Amniotic epithelial cell (primary cell): ENCODE data around the gene ABCG2.
"Not testable (repeated sequence)": the region's sequence is repeated elsewhere in the genome, so short reads cannot be mapped to it uniquely, and the experiment has no call there.

Experiments used
- DNase-seq: peaks from one replicate; pipeline ENCODE4 v3.0.0-alpha.2; 2010; ENCODE audit warnings: low read depth

The ABCG2 gene

DNA sequence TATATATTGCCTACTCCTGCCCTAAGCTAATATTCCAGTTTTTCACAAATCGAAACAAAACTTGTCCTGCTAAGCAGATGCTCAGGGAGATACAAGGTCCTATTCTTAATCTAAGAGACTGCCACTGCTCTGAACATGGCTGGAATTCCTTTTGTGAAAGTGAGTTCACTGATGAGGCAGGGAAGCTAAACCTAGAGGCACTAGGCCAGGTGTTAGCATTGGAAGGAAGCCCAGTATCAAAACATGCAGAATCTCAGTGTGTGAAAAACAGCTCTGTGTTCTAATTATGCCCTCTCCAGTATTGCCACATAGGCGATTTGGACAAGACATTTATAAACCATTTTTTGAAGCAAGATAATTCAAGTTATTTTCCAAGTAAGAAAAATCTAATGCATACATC is 47.6 kb downstream of the ABCG2 start:
- DNase-seq: no peak

DNA sequence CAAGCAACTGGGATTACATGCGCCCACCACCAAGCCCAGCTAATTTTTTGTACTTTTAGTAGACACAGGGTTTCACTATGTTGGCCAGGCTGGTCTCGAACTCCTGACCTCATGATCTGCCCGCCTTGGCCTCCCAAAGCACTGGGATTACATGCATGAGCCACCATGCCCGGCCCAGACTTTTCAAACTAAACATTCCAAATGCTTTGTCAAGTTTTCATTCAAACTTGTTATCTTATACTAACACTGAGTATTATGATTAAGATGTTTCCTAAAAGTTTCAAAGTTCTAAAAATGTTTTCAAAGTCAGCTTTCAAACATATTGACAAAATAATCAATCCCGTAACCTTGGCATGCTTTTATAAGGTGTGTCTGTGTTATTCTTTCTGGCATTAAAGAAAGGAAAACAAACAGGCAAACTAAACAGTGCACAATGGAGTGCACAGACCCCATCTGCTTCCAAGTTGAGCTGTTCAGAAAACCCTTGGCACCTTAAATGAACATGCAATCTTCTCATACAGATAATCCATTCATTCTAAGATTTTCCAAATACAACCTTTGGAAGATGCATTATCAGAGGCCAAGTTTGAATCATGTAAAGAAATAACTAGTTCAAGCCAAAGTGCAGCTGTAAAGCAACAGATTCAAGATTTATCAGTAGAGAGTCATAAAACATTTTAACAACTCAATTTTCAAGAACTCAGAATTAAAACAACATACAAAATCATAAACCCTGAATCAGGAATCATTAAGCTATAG is 49.1 kb downstream of the ABCG2 start:
- DNase-seq: no peak

DNA sequence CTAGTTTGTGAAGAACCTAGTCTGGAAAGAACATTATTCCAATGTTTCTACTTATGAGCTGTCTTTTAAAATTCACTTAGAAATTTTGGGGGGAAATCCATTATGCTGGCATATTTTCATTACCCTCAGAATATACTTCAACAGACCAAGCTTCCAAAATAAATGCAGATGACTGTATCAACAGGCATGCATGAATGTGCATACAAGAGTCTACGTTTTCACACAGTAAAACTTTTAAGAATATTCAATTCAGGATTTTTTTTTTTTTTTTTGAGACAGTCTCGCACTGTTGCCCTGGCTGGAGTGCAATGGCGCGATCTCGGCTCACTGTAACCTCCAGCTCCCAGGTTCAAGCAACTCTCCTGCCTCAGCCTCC is 49.7 kb downstream of the ABCG2 start:
- no peak for DNase-seq

DNA sequence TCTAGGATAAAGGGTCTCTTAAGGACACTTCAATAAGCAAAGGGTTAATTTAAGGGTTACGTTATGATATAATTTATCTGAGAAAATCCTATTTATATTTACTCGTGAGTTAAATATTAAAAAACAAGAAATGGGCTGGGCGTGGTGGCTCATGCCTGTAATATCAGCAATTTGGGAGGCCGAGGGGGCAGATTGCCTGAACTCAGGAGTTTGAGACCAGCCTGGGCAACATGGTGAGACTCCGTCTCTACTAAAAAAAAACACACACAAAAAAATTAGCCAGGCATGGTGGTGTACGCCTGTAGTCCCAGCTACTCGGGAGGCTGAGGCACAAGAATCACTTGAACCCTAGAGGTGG is 50.4 kb downstream of the ABCG2 start:
- not testable (repeated sequence) for DNase-seq

DNA sequence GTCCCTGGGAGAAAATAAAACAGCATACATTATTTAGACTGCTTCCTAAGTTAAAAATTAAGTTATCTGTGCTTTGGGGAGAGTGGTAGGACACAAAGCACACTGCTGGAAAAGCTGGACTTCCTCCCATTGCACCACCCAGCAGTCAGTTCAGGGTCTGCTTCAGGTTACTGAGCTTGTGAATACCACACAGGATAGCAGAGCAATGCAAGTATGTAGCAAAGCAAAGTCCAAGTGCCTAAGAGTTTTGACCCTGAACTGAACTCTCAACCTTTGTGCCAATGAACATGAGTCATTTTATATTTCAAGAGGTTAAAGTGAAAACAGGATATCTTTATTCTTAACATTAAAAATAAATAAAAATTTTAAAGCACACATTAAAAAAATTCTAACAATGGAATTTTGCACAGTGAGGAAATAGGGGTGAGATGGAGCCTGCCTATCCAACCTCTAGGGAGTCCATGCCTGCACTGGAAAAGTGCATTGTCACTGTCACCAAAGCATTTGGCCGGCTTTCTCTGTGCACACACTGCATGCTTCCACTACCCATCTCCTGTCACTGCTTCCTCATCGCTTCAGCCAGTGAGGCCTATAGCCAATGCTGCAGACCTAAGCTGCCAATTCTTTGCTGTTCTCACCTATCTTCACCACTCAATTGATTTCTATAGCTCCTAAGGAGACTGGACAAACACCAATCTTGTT is 50.9 kb downstream of the ABCG2 start:
- DNase-seq: peak; percentile 24

DNA sequence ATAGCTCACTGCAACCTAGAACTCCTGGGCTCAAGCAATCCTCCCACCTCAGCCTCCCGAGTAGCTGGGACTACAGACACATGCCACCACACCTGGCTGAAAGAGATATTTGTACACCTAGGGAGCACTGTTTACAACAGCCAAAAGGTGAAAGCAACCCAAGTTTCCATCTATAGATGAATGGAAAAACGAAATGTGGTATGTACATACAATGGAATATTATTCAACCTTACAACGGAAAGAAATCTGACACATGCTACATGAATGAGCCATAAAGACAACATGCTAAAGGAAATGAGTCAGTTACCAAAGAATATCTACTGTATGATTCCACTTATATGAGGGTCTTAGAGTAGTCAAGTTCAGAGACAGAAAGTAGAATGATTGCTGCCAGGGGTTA is 52.2 kb downstream of the ABCG2 start:
- peak; percentile 8 for DNase-seq

DNA sequence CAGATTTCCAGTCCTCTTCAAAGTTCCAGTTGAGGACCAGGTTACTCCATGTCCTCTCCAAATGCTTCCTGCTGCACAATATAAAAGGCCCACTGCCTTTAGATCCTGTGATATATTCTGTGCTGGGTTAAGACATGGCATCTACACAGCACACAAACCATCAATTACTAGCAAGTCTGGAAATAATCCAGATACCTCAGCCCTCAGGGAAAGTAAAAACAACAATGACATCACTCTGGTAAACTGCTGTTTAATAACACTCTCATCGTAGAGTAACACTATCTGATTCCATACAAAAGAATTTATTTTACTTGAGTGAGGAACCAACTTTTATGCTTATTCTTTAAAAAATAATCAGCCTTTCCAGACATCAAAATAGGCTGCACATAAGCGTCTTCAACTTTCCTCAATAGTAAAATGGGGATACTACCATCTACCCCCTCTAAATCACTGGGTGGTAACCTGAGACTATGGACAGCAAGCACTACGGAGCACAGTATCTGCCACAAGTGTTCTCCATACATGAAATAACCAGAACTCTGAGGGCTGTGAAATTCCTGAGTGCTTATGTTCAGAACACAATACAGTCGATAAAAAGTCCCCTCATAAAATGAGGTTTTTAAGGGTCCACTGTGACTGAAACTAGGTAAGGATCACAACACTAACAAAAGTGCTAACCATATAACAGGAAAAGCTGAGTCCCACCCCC is 53.4 kb downstream of the ABCG2 start:
- peak; percentile 88 for DNase-seq

DNA sequence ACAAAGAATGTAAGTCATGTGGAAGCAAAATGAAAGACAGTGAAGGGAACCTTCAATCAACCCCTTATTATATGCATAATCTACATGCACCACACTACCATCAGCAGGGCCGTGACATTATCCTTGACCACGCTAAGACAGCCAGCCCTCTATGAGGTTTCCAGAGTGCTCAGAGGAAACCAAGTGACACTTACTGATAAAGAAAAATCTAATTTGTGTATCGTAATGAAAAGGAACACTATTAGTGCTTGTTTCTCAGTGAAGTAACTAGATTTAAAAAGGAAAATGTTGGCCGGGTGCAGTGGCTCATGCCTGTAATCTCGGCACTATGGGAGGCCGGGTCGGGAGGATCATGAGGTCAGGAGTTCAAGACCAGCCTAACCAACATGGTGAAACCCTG is 56.4 kb downstream of the ABCG2 start:
- no peak for DNase-seq

DNA sequence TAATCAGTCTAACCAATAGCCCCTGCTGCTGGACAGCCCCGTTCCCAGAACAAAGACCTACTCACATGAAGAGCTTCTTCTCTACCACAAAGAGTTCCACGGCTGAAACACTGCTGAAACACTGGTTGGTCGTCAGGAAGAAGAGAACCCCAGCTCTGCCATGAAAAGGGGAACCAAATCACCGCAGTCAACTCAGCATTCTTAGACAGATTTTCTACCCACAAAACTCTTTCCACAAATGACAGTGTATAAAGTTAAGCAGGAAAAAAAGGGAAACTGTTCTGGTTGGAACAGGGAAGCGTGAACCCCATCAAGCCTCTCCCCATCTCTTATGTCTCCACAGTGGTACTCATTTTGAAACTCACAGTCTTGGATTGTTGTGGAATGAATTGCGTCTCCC is 57.3 kb downstream of the ABCG2 start:
- DNase-seq: no peak

DNA sequence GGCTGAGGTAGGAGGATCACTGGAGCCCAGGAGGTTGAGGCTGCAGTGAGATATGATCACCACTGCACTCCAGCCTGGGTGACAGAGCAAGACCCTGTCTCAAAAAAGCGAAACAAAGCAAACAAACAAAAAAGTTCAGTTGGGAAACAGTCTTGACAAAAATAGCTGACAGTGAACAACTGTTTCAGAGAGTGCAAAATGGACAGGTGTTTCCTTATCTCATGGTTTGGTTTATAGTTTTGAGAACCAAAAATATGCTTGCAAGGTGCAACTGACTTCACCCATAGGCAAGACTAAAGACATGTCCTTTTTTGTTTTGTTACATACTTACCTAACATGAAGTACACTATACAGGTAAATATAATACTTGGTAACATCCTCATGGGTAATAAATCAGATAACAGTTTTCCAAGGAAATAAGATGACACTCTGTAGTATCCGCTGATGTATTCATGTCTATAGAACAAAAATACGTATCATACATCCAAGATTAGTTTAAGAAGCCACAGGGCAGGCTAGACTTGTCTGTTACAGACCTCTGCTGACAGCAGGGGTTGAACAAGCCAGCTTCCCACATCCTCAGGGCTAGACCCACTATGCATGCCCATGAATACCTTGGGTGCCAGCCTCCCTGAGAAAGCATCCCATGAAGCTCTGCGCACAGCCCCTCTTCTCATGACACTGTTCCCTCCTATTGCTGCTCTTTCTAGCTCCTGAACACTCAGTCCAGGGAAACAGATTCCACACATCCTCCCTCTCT is 59.3 kb downstream of the ABCG2 start:
- no peak for DNase-seq

DNA sequence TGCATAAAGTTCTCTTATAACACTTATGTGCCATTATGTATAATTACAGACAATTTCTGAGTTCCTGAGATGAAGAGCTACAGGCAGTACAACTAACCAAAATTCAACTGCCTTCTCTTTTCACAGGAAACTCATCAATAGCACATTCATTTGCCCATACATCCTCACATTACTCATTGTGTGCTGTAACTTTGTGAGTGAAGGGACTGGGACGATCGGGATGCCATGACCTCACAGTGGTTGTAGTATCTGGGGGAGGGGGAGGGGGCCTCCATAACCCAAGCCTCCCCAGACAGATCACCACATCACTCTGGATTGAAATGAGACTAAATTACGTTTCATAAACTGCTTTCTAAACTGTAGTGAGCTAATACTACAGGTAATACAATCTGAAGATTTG is 60.7 kb downstream of the ABCG2 start:
- DNase-seq: no peak

DNA sequence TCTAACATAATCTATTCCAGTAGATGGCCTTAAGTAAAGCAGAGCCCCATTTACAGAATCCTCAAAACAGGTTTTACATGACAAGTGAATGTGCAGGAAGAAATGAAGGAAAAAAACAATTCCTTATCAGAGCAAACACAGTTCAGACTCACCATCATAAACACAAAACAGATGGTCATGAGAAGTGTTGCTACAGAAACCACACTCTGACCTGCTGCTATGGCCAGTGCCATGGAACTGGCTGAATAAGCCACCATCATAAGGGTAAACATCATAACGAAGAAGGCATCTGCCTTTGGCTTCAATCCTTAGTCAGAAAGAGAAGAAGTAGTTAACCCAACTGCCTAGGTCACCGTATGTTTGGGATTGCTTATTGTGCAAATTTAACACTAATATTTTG is 61.1 kb downstream of the ABCG2 start:
- DNase-seq: peak; percentile 47

DNA sequence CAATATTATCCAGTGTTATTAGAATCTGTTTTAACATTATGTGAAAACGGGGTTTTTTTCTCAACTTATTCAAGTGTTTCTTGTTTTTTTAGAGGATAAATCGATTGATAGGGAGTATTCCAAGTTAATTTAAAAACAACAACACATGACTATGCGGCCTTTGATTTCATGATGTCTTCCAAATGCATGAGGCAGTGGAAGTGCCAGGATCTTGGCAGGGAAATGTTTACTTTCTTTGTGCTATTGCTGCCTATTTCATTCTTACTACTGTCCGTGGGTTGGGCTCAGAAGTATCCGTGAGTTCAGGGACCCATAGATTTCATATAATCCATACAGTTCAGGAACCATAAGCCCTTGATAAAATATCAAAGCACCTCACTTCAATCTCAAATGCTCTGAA is 64.6 kb downstream of the ABCG2 start:
- DNase-seq: no peak

DNA sequence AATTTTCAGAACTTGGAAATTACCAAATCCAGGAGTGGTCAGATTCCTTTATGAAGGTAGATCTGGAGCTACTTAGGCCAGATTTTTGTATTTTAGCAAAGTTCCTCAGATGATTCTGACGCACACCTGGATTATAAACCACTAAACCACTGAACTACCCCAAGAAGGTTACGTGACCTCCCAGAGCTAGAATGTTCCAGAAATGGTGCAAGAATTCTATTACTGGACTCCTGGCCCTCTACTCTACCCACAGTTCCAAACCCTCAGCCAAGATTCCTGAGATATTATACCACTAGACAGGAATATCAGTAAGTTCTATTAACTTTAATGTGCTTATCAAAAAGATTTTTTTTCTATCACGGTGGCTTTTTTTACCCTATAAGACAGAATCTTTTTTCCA is 67.1 kb downstream of the ABCG2 start:
- DNase-seq: peak; percentile 29

DNA sequence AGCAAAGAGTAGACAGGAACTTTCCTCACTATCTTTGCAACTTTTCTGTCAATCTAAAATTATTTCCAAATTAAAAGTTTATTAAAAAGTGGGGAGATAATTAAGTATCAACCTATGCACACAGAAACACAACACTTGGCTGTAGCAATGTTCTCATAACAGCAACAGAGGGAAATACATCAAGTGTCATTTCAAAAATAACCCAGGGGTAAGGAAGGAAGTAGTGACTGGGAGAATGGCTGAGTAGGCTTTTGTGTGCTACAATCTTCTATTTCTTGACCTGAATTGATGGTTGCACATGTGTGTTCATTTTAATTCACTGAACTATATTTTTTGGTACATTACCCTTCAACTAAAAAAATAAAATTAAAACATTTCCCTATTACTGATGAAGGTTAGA is 67.5 kb downstream of the ABCG2 start:
- DNase-seq: no peak

DNA sequence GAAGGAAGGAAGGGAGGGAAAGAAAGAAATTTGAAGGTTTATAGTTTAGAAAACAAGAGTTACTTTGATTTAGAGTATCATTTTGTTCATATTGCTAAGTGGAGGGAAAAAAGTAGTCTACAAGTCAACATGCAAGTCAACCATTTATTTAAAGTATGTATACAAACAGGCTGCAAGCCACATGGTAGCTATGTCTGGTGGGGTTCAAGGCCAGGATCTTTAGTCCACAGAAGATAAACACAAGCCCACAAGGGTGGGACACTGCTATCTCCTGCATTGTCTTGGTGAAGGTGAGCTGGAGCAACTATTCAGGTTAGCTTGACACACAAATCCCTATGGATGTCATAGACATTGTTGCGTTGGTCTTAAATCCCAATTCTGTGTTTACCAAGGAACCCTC is 71.4 kb downstream of the ABCG2 start:
- no peak for DNase-seq

DNA sequence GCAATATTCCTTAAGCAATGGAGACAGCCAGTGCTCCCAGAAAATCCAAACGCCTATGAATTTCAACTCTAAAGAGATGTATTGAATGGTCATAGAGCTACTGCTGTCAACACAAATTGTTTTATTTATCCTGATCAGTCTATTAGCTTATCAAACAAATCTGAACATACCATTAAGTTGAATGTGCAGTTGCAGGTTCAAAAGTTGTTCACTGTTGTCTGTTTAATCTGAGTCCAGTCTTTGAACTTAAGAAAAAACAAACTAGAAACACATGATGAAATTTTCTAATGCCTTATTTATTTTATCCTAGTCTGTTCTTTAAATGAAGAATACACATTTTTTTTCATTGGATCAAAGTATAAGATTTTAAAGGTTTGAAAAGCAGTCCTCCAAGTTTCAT is 77.8 kb downstream of the ABCG2 start:
- DNase-seq: no peak

DNA sequence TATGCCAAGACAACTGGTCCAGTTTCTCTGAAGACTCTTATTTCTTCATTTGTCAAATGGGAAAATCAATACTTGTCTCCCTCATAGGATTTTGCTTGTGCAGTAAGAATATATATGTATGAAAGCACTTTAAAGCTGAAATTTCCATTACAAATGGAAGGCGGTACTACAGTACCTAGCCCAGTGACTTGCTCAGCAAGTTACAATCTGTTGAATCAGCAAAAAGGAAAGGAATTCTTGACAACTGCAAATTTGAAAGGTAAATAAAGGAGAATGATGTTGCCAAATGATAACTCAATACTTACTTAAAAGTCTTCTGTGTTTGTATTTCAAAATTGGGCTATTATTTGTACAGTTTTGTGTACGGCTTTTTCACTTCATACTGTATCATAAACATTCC is 79.9 kb downstream of the ABCG2 start:
- DNase-seq: no peak

DNA sequence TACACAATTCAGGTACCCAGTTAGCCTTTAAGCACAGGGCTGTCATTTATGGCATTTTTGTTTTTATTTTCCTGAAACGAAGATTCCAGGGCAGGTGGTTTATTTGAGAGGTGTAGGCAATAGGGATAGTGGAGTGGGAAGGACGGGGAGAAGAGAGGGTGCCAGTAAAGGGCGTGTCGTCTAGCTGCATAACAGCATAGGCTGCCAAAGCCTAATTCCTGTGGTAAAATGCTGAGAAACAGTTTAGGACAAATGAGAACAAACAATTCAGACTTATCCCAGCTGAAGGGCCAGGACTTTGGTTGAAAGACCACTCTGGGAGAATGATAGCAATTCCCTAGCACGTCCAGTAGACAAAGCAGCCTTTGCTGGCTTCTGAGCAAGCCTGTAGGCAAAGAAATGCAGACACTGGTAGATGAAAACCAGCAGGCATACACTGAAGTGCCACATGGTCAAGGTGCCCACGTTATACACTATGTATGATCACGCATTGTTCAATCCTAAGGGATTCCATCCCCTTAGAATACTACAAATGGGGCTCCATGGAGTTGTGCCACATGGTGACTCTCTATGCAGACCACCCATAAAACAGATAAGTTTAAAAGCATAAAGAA is 80.4 kb downstream of the ABCG2 start:
- DNase-seq: no peak

DNA sequence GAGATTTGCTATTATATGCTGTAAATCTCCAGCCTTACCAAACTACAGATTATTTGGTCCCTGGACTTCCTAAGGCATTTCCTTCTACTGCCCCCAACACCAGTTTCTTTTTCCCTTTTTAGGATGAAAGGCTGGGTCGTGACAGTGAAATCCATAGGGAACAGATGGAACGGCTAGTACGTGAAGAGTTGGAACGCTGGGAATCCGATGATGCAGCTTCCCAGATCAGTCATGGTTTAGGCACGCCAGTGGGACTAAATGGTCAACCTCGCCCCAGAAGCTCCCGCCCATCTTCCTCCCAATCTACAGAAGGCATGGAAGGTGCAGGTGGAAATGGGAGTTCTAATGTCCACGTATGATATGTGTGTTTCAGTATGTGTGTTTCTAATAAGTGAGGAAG is 83.1 kb downstream of the ABCG2 start:
- no peak for DNase-seq

DNA sequence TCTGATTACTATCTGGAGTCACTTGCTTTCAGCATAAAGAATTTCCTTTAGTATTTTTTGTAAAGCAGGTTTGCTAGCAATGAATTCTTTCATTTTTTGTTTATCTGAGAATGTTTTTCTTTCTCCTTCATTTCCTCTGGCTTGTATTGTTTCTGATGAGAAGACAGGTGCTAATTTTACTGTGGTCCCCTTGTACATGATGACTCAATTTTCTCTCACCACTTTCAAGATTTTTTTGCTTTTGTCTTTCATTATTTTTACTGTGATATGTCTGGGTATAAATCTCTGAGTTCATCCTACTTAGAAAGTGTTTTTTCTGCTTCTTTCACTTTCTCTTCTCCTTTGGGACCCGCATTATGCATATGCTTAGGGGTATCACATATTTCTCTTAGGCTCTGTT is 88.4 kb downstream of the ABCG2 start:
- no peak for DNase-seq

DNA sequence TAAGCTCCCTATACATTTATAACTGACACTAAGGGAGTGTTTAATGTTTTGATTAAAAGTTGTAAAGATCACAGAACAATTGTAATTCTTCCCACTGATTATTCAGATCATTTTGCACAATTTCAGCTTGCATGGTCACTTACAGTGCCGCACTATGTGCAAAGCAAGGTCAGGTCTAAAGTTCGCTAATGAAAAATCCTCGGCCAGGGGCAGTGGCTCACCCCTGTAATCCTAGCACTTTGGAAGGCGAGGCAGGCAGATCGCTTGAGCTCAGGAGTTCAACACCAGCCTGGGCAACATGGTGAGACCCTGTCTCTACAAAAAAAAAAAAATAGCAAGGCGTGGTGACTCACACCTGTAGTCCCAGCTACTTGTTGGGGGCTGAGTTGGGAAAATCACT is 94.0 kb downstream of the ABCG2 start:
- DNase-seq: no peak
